ENCODE measurements around the gene NMU. TPM values are rescaled to one million over a fixed set of nuclear protein-coding genes. Genes with fewer than 3 reads are reported as not detected.
"Not testable (repeated sequence)": the region's sequence is repeated elsewhere in the genome, so short reads cannot be mapped to it uniquely, and the experiment has no call there.

NMU gene, protein sequence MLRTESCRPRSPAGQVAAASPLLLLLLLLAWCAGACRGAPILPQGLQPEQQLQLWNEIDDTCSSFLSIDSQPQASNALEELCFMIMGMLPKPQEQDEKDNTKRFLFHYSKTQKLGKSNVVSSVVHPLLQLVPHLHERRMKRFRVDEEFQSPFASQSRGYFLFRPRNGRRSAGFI
- total RNA-seq (2014; rRNA removed; shearing (Covaris generic)), result not detected in 2 replicates

DNA sequence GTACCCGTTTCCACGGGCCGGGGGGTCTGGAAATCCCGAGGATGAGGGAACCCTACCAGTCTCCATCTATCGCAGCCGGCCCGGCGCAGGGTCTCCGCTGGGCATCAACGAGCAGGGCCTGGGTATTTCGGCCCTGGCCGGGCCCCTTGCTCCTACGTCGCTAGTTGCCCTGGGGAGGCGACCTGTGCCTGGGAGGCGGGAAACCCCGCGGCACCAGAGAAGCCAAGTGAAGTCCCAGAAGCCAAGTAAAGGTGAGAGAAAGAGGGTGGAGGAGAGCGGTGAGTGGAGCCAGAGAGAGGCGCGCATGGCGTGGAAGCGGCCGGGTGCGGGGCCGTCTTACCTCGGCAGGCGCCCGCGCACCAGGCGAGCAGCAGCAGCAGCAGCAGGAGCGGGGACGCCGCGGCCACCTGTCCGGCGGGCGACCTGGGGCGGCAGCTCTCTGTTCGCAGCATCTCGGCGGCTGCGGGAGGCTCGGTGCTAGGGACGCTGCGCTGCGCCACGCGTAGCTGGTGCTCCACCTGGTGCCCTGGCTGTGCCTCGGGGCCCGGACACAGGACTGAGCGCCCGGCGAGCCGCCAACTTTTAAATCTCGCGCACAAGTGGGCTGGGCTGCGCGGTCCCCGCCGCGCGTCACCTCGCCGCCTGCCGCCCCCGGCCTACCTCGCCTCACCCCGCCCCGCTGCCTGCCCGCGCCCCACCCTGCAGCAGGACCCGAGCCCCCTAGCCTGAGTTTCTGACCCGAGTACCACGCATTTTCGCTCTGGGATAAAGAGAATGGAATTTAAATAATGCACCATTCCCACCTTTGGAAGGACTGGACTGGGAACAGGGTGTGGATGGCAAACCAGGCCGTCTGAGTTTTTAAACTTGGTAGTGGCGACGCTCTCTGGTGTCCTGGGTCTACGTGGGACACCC is at the start of gene NMU:
Gene NMU, minus strand, starts transcription at position 558 of the 915 bp plus-strand sequence. Its CDS starts 106 bp downstream, at position 452.
- DNase-seq (ENCODE audit: low spot score), result peak; percentile 1
- in situ Hi-C loops (cut with HindIII; ENCODE audit: low sequenced_read_pairs), result no loop called here

DNA sequence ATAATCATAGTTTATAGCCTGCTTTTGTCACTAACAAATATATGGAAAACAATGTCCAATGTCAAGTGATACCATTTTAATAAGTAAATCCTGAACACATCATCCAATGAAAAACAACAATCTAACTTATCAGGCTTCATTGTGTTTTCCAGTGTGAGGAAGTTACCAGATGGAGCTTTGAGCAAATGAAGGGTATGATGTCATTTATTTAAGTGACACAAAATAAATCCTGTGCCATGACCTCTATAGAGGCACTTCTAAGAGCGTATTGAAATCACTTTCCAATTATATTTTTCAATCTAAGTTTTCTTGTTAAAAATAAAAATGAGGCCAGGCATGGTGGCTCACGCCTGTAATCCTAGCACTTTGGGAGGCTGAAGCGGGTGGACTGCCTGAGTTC is 48.2 kb upstream of the NMU start:
- no peak for DNase-seq (ENCODE audit: low spot score)
- in situ Hi-C loops (cut with HindIII; ENCODE audit: low sequenced_read_pairs), result no loop called here

DNA sequence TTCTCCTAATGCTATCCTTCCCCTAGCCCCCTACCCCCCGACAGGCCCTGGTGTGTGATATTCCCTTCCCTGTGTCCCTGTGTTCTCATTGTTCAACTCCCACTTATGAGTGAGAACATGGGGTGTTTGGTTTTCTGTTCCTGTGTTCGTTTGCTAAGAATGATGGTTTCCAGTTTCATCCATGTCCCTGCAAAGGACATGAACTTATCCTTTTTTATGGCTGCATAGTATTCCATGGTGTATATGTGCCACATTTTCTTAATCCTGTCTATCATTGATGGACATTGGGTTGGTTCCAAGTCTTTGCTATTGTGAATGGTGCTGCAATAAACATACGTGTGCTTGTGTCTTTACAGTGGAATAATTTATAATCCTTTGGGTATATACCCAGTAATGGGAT is 46.7 kb upstream of the NMU start:
- in situ Hi-C loops (cut with HindIII; ENCODE audit: low sequenced_read_pairs); DNase-seq (ENCODE audit: low spot score): not testable (repeated sequence)

DNA sequence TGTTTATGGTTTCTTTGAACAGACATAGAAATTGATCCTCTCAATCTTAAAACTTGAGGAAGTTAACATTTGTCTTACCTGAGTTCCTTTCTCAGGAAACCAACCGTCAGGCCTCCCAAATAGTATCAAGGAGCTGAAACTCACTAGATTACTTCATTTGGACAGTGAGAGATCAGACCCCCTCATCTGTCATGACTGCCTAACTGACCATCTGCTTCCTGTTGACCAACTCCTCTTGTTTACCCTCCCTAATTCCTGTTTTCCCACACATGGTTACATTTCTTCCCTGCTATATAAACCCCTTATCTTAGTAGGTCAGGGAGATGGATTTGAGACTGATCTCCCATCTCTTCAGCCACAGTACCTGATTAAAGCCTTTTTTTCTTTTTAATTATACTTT is 46.2 kb upstream of the NMU start:
- DNase-seq (ENCODE audit: low spot score), result no peak
- in situ Hi-C loops (cut with HindIII; ENCODE audit: low sequenced_read_pairs), result no loop called here

DNA sequence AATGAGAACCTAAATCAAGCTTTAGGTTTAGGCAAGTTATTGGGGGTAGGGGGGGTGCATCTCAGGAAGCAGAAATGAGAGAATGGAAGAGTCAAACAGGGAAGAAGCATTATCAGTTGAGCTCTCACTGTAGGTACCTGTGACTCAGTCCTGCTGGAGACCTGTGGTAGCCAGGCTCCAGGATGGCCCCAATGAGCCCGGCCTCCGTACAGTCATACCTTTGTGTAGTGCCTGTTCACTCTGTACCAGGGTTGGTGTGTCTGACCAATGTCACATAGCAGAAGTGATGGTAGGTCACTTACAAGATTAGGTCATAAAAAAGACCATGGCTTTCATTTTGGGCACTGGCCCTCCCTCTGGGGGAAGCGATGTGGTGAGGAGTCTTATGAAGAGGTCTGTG is 45.3 kb upstream of the NMU start:
- in situ Hi-C loops (cut with HindIII; ENCODE audit: low sequenced_read_pairs), result no loop called here

DNA sequence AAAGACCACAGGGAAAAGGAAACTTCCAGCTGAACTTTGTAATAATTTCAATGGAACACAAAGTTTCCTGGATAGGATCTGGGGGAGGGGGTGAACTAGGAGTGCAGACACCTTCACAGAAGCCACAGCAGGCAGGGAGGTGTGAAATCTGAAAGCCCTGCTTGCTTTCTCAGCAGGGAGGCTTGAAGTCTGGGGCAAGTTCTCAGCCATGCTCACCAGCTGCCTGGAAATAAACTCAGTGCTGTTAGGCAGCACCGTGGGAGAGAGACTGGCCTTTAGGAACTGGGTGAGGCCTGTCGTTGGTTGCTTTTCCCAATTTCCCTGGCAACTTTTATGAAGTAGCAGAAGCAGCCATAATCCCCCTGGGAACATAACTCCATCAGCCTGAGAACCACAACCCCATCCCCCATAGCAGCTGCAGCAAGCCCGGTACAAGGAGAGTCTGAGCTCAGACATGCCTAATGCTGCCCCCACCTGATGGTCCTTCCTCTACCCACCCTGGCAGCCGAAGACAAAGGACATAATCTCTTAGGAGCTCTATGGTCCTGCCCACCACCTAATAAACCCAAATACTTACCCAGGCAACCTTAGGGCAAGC is 39.2 kb upstream of the NMU start:
- DNase-seq (ENCODE audit: low spot score), result no peak
- in situ Hi-C loops (cut with HindIII; ENCODE audit: low sequenced_read_pairs), result no loop called here

More for the DNA sequence above, 45.3 kb upstream of the NMU start:
- no peak for DNase-seq (ENCODE audit: low spot score)

DNA sequence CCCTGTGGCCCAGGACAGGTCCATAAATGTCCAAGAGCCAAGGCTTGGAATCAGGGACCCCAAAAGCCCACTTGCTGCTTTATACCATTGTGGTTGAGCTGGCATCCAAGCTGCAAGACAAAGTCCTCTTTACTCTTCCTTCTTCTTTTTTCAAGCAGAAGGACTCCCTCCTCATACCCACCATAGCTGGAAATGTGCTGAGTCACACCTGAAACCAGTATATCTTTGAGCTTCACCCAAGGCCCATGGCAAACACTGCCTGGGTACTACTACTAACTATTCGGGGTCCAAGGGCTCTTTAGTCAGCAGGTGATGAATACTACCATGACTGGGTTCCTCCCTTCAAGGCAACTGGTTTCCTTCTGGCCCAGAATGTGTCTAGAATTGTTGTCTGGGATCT is 37.3 kb upstream of the NMU start:
- in situ Hi-C loops (cut with HindIII; ENCODE audit: low sequenced_read_pairs), result no loop called here
- DNase-seq (ENCODE audit: low spot score), result no peak

DNA sequence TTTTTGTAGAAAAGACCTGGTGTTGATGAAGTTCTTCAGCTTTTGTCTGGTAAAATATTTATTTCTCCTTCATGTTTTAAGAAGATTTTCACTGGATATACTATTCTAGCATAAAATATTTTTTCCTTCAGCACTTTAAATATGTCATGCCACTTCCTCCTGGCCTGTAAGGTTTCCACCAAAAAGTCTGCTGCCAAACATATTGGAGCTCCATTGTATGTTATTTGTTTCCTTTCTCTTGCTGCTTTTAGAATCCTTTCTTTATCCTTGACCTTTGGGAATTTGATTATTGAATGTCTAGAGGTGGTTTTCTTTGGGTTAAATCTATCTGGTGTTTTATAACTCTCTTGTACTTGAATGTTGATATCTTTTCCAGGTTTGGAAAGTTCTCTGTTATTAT is 35.6 kb upstream of the NMU start:
- in situ Hi-C loops (cut with HindIII; ENCODE audit: low sequenced_read_pairs), result no loop called here
- no peak for DNase-seq (ENCODE audit: low spot score)

DNA sequence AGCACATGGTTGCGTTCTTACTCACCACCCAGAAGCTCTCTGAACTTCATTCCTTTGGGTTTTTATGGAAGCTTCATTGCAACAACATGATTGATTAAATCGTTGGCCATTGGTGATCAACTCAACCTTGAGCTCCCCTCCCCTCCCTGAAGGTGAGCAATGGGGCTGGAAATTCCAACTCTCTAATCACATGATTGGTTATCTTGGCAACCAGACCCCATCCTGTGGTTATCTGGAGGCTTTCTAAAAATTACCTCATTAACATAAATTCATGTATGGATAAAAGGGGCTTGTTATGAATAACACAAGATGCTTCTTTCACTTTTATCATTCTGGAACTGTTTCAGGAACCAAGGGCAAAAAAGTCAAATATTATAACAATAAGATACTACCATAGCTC is 34.6 kb upstream of the NMU start:
- in situ Hi-C loops (cut with HindIII; ENCODE audit: low sequenced_read_pairs), result no loop called here
- no peak for DNase-seq (ENCODE audit: low spot score)

DNA sequence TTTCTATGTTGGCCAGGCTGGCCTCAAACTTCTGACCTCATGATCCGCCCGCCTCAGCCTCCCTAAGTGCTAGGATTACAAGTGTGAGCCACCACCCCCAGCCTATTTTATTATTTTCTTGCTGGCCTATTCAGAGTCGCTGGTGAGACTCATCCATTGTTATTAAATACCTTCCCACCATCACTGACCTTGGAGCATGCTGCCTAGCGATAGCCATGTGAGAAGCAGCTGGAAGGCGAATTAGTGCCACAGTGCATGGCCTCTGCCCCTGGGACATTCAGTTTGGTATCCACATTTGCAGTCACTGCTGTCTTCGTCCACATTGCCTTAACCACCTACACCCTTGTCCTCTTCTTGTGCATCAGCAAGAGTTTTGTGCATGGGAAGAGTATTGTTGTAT is 32.4 kb upstream of the NMU start:
- DNase-seq (ENCODE audit: low spot score), result no peak
- in situ Hi-C loops (cut with HindIII; ENCODE audit: low sequenced_read_pairs), result no loop called here

DNA sequence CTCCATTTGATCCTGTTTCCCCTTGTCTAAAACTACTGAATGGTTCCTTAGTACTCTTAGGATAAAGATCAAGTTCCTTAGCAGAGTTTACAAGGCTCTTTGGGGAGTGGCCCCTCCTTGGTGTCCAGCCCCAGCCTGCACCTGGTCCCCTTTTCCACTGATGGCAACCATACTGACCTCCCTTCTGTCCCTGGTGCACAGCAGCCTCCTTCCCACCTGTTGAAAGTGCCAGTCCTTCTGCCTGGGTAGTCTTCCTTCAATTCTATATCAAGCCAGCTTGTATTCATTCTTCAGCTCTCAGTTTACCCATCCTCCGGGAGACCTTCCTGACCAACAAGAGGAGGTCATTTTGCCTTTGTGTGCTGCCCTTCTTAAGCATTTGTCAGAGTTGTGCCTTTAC is 30.4 kb upstream of the NMU start:
- no peak for DNase-seq (ENCODE audit: low spot score)
- in situ Hi-C loops (cut with HindIII; ENCODE audit: low sequenced_read_pairs), result no loop called here

DNA sequence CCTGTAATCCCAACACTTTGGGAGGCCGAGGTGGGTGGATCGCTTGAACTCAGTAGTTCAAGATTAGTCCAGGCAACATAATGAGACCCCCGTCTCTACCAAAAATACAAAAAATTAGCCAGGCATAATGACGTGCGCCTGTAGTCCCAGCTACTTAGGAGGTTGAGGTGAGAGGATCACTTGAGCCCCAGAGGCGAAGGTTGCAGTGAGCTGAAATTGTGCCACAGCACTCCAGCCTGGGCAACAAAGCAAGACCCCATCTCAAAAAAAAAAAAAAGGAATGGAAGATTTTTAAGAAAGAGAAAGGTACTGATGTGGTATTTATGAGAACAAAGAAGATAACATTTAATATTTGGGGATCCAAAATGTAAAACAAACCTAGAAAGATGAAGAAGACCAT is 27.0 kb upstream of the NMU start:
- DNase-seq (ENCODE audit: low spot score), result no peak
- in situ Hi-C loops (cut with HindIII; ENCODE audit: low sequenced_read_pairs), result no loop called here

DNA sequence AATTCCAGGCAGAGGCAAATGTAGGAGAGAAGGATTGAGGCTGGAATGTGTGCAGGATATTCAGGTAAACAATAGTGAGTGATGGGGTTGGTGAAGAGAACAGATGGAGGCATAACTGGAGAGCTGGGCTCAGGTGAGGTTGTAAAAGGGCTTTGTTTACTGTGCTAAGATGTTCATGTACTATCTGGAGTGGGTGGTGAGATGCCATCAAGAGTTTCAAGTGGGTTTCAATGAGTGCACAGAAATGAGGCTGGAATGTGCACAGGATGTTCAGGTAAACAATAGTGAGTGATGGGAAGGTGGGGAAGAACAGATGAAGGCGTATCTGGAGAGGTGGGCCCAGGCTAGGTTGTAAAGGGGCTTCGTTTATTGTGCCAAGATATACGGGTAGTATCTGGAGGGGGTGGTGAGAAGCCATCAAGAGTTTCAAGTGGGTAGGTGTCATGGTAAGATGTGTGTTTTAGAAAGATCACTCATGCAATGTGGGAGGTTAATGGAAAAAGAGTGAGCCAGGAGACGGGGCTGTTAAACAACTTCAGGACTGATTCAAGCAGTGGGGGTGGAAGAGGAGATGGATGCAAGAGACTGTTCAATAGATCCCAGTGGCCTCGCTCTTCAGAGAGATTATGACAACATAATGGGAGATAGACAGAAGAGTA is 25.4 kb upstream of the NMU start:
- DNase-seq (ENCODE audit: low spot score), result no peak
- in situ Hi-C loops (cut with HindIII; ENCODE audit: low sequenced_read_pairs), result no loop called here

DNA sequence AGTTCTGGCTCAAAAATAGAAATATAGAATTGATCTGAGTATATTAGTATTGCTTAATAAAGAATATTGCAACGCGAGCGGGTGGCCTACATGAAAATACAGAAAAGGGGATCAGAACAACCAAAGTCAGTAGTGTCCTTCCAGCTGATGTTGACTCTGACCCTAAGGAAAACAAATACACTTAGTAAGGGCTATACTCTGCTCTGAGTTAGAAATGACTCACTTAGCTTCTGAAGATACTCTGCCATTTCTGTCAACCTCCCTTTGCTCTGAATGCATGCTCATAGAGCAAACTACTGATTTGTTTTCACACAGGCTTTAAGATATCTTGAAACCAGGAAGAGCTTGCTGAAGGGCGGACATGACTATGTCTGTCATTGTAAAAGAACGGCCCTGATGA is 22.6 kb upstream of the NMU start:
- DNase-seq (ENCODE audit: low spot score), result no peak
- in situ Hi-C loops (cut with HindIII; ENCODE audit: low sequenced_read_pairs), result no loop called here

DNA sequence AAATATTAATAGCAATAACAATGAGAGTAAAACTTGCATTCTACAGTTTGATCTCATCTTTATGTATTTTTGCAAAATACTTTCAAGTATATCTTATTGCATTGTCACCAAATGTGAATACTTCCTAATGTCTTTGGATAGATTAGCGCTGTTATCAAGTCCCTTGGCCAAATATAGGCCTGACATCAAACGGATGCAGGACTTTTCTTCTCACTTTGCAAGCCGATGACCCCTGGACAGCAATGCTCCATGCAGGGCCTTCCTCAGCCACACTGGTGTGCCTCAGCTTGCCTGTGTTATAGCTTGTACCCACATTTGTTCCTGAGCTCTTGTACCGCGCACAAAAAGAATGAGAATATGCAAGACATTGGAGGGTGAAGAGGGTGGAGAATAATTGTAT is 18.0 kb upstream of the NMU start:
- DNase-seq (ENCODE audit: low spot score), result no peak
- in situ Hi-C loops (cut with HindIII; ENCODE audit: low sequenced_read_pairs), result no loop called here

DNA sequence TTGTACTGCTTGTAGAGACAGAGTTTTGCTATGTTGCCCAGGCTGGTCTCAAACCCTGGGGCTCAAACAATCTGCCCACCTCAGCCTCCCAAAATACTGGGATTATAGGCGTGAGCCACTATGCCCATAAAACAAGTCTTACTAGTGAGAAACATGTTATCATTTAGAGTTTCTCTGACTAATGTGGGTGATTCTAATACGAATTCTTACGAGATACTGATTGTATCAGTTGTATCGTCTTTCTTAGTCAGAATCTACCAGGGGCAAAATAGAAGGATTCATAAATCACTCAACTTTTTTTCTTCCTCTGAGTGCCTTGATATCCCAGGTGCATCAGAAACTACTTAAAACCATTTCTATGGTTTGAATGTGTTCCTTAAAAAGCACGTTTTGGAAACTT is 14.4 kb upstream of the NMU start:
- DNase-seq (ENCODE audit: low spot score), result no peak
- in situ Hi-C loops (cut with HindIII; ENCODE audit: low sequenced_read_pairs), result no loop called here

DNA sequence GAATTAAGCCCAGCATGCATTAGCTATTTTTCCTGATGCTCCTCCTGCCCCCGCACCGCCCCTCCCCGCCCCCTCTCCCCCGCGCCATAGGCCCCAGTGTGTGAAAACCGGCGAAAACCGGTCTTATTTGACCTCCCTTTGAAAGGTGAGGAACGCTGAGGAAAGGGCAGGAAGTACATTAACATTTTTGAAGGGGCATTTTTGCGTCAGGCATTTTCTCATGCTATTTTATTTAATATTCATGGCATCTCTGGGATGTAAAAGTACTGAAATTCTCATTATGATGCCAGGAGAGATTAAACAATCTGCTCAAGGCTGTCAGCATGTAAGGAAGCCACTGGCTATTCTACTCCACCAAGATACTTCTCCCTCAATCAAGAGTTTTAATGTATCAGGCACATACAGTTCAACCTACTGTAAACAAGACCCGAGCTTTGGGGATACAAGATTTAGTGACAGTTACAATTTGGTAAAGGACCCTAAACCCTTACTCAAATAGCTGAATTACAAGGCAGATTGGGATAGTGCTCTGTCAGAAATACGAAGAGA is 1.2 kb upstream of the NMU start:
- in situ Hi-C loops (cut with HindIII; ENCODE audit: low sequenced_read_pairs), result no loop called here
- DNase-seq (ENCODE audit: low spot score), result no peak

DNA sequence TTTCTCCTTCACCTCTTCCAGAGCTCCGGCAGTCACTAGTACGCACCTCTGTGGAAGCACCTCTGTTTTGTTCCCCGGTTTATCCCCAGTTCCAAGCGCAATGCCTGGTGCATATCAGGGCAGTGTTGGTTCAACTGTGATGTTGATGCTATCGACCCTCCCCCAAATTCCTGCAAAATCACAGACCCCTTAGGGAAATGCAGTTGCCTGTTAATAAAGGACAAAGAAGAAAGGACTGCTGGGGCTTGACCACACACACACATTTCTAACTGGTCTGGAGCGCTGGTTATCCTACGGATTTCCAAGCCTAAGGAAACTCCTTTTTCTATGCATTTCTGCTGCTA is 530 bp upstream of the NMU start:
- in situ Hi-C loops (cut with HindIII; ENCODE audit: low sequenced_read_pairs), result no loop called here
- no peak for DNase-seq (ENCODE audit: low spot score)

DNA sequence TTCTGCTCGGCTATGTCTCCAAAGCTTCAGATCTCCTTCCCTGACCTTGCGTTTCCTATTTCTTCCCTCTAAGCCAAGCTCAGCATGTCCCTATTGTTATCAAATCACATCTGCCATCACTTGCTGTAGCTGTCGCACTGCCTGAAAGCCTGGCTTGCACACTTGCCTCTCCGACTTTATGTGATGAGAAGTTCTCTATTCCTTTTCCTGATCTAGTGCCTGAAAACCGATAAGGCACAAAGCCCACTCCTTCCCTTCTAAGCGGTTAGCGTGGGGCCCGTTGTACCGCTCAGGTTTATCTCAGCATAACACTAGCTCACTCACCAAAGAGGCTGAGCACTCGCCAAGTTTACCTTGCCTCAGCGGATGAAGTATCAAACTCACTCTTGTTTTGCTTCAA is 816 bp downstream of the NMU start:
- in situ Hi-C loops (cut with HindIII; ENCODE audit: low sequenced_read_pairs), result no loop called here
- DNase-seq (ENCODE audit: low spot score), result no peak
